ENCODE measurements around the gene KHSRP. TPM values are rescaled to one million over a fixed set of nuclear protein-coding genes. Genes with fewer than 3 reads are reported as not detected.

Gene KHSRP
- total RNA-seq, 2 experiments from 2014 or later, result 366 to 370 TPM

DNA sequence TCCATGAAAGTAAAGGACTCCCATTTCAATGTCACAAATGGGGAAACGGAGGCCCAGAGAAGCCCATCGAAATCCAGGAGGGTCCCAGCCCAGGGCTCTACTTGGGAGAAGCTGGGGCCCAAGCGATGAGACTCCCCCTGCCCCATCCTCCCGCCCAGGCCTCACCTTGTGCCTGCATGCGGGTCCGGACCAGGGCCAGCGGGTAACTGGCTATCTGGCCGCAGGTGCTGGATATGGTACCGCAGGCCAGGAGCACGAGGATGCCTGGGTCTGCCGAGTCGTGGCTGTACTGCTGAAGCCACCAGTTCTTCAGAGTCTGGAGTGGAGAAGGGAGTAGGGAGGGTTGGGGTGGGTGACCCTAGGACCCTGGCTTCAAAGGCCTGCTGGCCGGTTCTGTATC lies 19.4 kb upstream of the KHSRP start:
- H3K4me1 Mint-ChIP-seq (ENCODE audit: low read depth), result no peaks in the 10 kb centered on the region
- no peak overlapping the region for H3K4me3 Mint-ChIP-seq
- ChIA-PET CTCF (no interaction called here), POLR2A (no interaction called here)
- H3K27ac Mint-ChIP-seq, result no peak overlapping the region
- no peak for DNase-seq
- TF ChIP-seq, protein P1, sequence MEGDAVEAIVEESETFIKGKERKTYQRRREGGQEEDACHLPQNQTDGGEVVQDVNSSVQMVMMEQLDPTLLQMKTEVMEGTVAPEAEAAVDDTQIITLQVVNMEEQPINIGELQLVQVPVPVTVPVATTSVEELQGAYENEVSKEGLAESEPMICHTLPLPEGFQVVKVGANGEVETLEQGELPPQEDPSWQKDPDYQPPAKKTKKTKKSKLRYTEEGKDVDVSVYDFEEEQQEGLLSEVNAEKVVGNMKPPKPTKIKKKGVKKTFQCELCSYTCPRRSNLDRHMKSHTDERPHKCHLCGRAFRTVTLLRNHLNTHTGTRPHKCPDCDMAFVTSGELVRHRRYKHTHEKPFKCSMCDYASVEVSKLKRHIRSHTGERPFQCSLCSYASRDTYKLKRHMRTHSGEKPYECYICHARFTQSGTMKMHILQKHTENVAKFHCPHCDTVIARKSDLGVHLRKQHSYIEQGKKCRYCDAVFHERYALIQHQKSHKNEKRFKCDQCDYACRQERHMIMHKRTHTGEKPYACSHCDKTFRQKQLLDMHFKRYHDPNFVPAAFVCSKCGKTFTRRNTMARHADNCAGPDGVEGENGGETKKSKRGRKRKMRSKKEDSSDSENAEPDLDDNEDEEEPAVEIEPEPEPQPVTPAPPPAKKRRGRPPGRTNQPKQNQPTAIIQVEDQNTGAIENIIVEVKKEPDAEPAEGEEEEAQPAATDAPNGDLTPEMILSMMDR (IDR thresholded peaks at IDR 0.05), result no peak
- H3K9me3 Mint-ChIP-seq, result no peaks in the 10 kb centered on the region
- no peaks in the 10 kb centered on the region for H3K36me3 Mint-ChIP-seq (ENCODE audit: low read depth)
- no peak for ATAC-seq
- intact Hi-C loops (cut with micrococcal nuclease), result no loop called here
- no peaks in the 10 kb centered on the region for H3K27me3 Mint-ChIP-seq

DNA sequence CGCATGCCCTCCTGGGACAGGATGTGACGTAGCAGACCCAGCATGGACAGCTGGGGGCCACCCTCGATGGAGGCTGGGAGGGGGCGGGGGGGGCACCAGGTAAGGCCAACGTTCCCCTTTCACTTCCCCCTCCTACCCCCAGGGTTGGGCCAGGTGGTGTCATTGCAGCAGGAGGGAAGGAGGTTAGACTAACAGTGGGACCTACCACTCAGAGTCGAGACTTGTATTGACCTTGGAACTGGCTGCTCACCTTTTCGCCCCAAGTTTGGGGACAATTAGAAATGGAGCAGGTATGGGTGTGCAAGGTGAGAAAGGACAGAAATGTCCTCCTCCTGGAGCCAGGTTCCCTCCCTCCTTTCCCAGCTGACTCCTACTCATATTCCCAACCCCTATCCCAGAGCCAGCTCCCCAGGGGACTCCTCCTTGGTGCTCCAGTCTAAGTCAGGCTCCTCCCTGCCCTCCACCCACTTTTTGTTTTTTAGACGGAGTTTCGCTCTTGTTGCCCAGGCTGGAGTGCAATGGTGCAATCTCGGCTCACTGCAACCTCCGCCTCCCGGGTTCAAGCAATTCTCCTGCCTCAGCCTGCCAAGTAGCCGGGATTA lies 17.6 kb upstream of the KHSRP start:
- H3K27ac Mint-ChIP-seq, result no peak overlapping the region
- DNase-seq (no peak), ATAC-seq (no peak)
- no peaks in the 10 kb centered on the region for H3K27me3 Mint-ChIP-seq
- intact Hi-C loops (cut with micrococcal nuclease), result no loop called here
- TF ChIP-seq, protein P1 (IDR thresholded peaks at IDR 0.05), result no peak
- no peaks in the 10 kb centered on the region for H3K36me3 Mint-ChIP-seq (ENCODE audit: low read depth)
- ChIA-PET CTCF (no interaction called here), POLR2A (no interaction called here)
- H3K4me1 Mint-ChIP-seq (ENCODE audit: low read depth), result no peaks in the 10 kb centered on the region
- H3K4me3 Mint-ChIP-seq, result no peak overlapping the region
- no peaks in the 10 kb centered on the region for H3K9me3 Mint-ChIP-seq

- Mint-ChIP-seq H3K4me3 (no peak overlapping the region), H3K36me3 (ENCODE audit: low read depth) (no peaks in the 10 kb centered on the region), H3K4me1 (ENCODE audit: low read depth) (no peaks in the 10 kb centered on the region), H3K9me3 (no peaks in the 10 kb centered on the region), H3K27ac (no peak overlapping the region), H3K27me3 (no peaks in the 10 kb centered on the region)
- ATAC-seq (no peak), DNase-seq (no peak)
- intact Hi-C loops (cut with micrococcal nuclease), result no loop called here
- CTCF ChIA-PET, result no interaction called here
- TF ChIP-seq, protein P1 (IDR thresholded peaks at IDR 0.05), result no peak
- POLR2A ChIA-PET, result no interaction called here
Measured at GRCh38 chr19:6440905-6441304, 16.3 kb upstream of the KHSRP start.

DNA sequence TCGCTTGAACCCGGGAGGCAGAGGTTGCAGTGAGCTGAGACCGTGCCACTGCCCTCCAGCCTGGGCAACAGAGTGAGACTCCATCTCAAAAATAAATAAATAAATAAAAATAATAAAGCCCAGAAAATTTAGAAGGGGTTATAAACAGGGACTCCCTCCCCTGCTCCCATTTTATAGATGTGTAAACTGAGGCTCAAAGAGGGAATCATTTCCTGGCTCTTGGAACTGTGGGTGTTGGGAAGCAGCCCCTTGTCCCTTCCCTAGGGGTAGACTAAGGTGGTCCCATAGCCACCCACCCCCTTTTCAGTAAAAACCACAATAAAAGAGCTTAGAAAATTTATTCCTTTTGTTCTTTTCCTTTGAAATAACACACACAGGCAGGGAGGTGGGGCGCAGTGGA lies 15.1 kb upstream of the KHSRP start:
- no peaks in the 10 kb centered on the region for H3K27me3 Mint-ChIP-seq
- H3K4me3 Mint-ChIP-seq, result no peak overlapping the region
- H3K27ac Mint-ChIP-seq, result no peak overlapping the region
- ATAC-seq (no peak), DNase-seq (no peak)
- POLR2A ChIA-PET, result no interaction called here
- H3K36me3 Mint-ChIP-seq (ENCODE audit: low read depth), result no peaks in the 10 kb centered on the region
- intact Hi-C loops (cut with micrococcal nuclease), result no loop called here
- CTCF ChIA-PET, result no interaction called here
- TF ChIP-seq, protein P1 (IDR thresholded peaks at IDR 0.05), result no peak
- H3K9me3 Mint-ChIP-seq, result no peaks in the 10 kb centered on the region
- H3K4me1 Mint-ChIP-seq (ENCODE audit: low read depth), result no peaks in the 10 kb centered on the region

GRCh38 chr19:6433663-6434062 lies 9.1 kb upstream of the KHSRP start, which contains the start of gene SLC25A41:
TSS of gene SLC25A41 (minus strand) at chr19:6433763. CDS start at chr19:6433693, 70 bp downstream.
- DNase-seq, result no peak
- no peaks in the 10 kb centered on the region for H3K27me3 Mint-ChIP-seq
- no peaks in the 10 kb centered on the region for H3K9me3 Mint-ChIP-seq
- H3K4me1 Mint-ChIP-seq (ENCODE audit: low read depth), result peaks cover 2% of the 10 kb centered on the region
- no peaks in the 10 kb centered on the region for H3K36me3 Mint-ChIP-seq (ENCODE audit: low read depth)
- ChIA-PET CTCF (no interaction called here), POLR2A (no interaction called here)
- no peak within 1 kb of the TSS for H3K4me3 Mint-ChIP-seq
- ATAC-seq, result no peak
- intact Hi-C loops (cut with micrococcal nuclease), result no loop called here
- H3K27ac Mint-ChIP-seq, result no peak within 1 kb of the TSS
- TF ChIP-seq, protein P1 (IDR thresholded peaks at IDR 0.05), result no peak

Data from activated CD8-positive, alpha-beta T cell treated with anti-CD3 and anti-CD28 coated beads for 36 hours (primary cell).